Measurements from ENCODE around the gene SPRED1. TPM values are rescaled to one million over a fixed set of nuclear protein-coding genes. Genes with fewer than 3 reads are reported as not detected.
A peak's percentile ranks its signal among the peaks of the same experiment; 100 is the strongest.

Gene SPRED1
- total and polyA plus RNA-seq, 4 donors: 10.3 to 54.6 (median 25.1) TPM

DNA sequence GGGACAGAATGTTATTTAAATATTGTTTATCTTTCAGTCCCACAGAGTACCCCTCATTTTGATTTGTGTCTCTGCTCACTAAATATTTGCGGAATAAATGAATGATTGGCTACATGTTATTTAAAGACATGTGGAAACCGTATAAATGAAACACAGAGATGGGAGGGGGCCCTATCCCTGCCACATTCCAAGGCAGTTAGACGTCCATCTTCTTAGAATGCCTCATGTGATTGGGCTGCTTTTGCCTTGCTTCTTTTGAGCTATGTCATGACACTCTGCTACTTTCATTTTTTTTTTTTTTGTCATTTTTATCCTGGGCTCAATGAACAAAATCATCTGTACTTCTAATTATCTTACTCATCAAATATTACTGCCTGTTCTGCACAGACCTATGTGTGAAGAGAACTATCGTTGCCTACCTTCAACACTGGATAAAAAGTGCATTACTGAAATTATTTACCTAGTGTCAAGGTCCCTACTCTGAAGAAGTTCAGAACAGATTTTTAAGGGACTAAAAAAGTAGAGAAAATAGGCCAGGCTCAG lies 117.4 kb downstream of the SPRED1 start:
- H3K4me3 ChIP-seq (ENCODE audit: low read length in 2 of 2): no peak overlapping the region
- H3K9me3 ChIP-seq (ENCODE audit: control insufficient read depth, low read length): no peaks in the 10 kb centered on the region
- no peak overlapping the region for H3K27ac ChIP-seq (ENCODE audit: low read depth in 1 of 2, low read length in 2 of 2)
- no peaks in the 10 kb centered on the region for H3K36me3 ChIP-seq (ENCODE audit: control insufficient read depth in 1 of 2, insufficient read depth in 2 of 2, low read length in 1 of 2)
- H3K4me1 ChIP-seq (ENCODE audit: control insufficient read depth in 1 of 2, insufficient read depth in 2 of 2, low read length in 2 of 2): no peaks in the 10 kb centered on the region
- no peak for DNase-seq
- H3K27me3 ChIP-seq (ENCODE audit: control insufficient read depth in 1 of 2, insufficient read depth in 2 of 2, low read length in 1 of 2): no peaks in the 10 kb centered on the region
- no peak for ATAC-seq (ENCODE audit: low FRiP score)
- 50 to 60% methylated on average over 4 of the region's 4 CpGs for WGBS, 2 donors
- intact Hi-C loops (cut with DNase I): no loop called here

DNA sequence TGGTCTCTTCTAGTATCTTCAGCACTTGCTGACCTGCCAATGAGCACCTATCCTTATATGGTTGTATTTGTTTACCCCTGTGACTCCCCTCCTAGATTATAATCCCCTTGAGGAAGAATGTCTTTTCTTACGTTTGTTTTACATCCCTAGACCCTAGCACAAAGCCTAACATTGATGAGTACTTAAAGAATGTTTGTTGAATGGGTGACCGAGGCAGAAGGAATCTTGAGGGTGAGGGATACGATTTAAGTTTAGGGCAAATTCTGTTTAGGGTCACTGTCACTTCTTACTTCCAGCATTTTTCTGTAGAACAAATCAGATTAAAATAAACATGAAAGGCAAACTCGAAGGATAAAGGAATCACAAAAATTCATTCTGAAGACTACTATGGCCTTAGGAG lies 120.4 kb downstream of the SPRED1 start:
- H3K4me1 ChIP-seq (ENCODE audit: control insufficient read depth in 1 of 2, insufficient read depth in 2 of 2, low read length in 2 of 2): no peaks in the 10 kb centered on the region
- H3K9me3 ChIP-seq (ENCODE audit: control insufficient read depth, low read length): no peaks in the 10 kb centered on the region
- ATAC-seq (ENCODE audit: low FRiP score): no peak
- H3K36me3 ChIP-seq (ENCODE audit: control insufficient read depth in 1 of 2, insufficient read depth in 2 of 2, low read length in 1 of 2): no peaks in the 10 kb centered on the region
- no peak overlapping the region for H3K4me3 ChIP-seq (ENCODE audit: low read length in 2 of 2)
- 66 to 74% methylated on average over 4 of the region's 4 CpGs for WGBS, 2 donors
- no peak for DNase-seq
- no peaks in the 10 kb centered on the region for H3K27me3 ChIP-seq (ENCODE audit: control insufficient read depth in 1 of 2, insufficient read depth in 2 of 2, low read length in 1 of 2)
- H3K27ac ChIP-seq (ENCODE audit: low read depth in 1 of 2, low read length in 2 of 2): no peak overlapping the region
- intact Hi-C loops (cut with DNase I): no loop called here

DNA sequence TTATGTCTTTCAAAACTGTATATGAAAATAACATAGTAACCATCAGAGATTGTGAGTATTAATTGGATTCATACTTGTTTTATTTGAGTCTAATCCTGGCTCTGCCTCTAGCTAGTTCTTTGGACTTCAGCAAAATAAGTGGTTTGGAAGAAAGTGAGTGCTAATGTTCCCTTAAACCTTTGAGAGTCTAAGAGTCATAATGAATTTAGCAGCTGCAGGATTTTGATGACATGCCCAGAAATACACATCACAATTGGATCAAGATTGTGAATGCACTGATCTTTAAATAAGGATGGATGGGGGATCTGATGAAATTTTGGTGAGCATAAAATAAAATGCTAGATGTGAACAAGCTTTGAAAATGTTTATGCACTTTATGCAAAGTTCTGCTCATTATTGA lies 121.4 kb downstream of the SPRED1 start:
- intact Hi-C loops (cut with DNase I): no loop called here

DNA sequence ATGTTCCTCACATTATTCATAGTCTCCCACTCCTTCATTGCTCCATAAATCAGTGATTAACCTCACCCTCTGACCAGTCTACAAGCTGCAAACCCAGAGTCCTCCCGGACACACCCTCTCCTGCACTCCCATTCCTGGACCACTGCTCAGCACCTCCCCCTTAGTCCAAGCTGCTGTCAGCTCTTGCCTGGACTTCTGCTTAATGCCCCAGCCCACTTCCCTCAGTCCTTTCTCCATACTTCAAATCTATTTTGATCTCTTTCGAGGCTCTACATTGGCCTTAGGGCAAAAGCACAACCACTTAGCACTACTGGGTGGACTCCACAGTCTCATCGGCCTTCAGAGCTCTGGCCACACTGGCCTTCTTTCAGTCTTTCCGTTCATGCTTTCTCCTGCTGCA lies 121.9 kb downstream of the SPRED1 start:
- intact Hi-C loops (cut with DNase I): no loop called here
- ATAC-seq (ENCODE audit: low FRiP score): peak; percentile 50
- H3K4me3 ChIP-seq (ENCODE audit: low read length in 2 of 2): no peak overlapping the region
- no peak overlapping the region for H3K27ac ChIP-seq (ENCODE audit: low read depth in 1 of 2, low read length in 2 of 2)
- no peaks in the 10 kb centered on the region for H3K9me3 ChIP-seq (ENCODE audit: control insufficient read depth, low read length)
- peaks cover 0 to 4% of the 10 kb centered on the region in 2 donors for H3K4me1 ChIP-seq (ENCODE audit: control insufficient read depth in 1 of 2, insufficient read depth in 2 of 2, low read length in 2 of 2)
- H3K27me3 ChIP-seq (ENCODE audit: control insufficient read depth in 1 of 2, insufficient read depth in 2 of 2, low read length in 1 of 2): no peaks in the 10 kb centered on the region
- peak in 1 of 2 donors; percentile 38 for DNase-seq
- no peaks in the 10 kb centered on the region for H3K36me3 ChIP-seq (ENCODE audit: control insufficient read depth in 1 of 2, insufficient read depth in 2 of 2, low read length in 1 of 2)
- 65 to 78% methylated on average over 4 of the region's 4 CpGs for WGBS, 2 donors

More for the DNA sequence above, 121.4 kb downstream of the SPRED1 start:
- Histone ChIP-seq H3K27ac (ENCODE audit: low read depth in 1 of 2, low read length in 2 of 2) (no peak overlapping the region), H3K9me3 (ENCODE audit: control insufficient read depth, low read length) (no peaks in the 10 kb centered on the region), H3K27me3 (ENCODE audit: control insufficient read depth in 1 of 2, insufficient read depth in 2 of 2, low read length in 1 of 2) (no peaks in the 10 kb centered on the region), H3K36me3 (ENCODE audit: control insufficient read depth in 1 of 2, insufficient read depth in 2 of 2, low read length in 1 of 2) (no peaks in the 10 kb centered on the region), H3K4me1 (ENCODE audit: control insufficient read depth in 1 of 2, insufficient read depth in 2 of 2, low read length in 2 of 2) (peaks cover 0 to 4% of the 10 kb centered on the region in 2 donors), H3K4me3 (ENCODE audit: low read length in 2 of 2) (no peak overlapping the region)
- ATAC-seq (ENCODE audit: low FRiP score): no peak
- no peak for DNase-seq

DNA sequence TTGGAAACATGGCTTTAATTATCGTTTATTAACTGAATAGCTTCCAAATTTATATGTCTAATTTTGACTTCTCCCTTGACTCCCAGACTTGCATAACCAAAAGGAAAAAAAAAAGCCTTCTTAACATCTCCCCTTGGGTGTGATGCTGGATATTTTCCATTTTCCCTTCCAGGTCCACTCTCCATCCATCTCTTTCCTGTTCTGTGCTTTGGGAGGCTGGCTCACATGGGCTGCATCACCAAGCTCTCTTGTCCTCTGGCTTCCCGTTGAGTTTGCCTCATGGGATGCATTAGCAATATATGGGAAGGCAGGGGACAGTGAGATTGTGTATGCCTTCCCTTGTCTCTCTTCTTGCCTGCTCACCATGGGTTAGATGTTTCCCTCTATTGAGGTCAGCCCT lies 123.4 kb downstream of the SPRED1 start:
- no peaks in the 10 kb centered on the region for H3K9me3 ChIP-seq (ENCODE audit: control insufficient read depth, low read length)
- intact Hi-C loops (cut with DNase I): no loop called here
- no peak overlapping the region for H3K4me3 ChIP-seq (ENCODE audit: low read length in 2 of 2)
- 93 to 94% methylated on average over 2 of the region's 2 CpGs for WGBS, 2 donors
- H3K4me1 ChIP-seq (ENCODE audit: control insufficient read depth in 1 of 2, insufficient read depth in 2 of 2, low read length in 2 of 2): peaks cover 0 to 4% of the 10 kb centered on the region in 2 donors
- H3K27me3 ChIP-seq (ENCODE audit: control insufficient read depth in 1 of 2, insufficient read depth in 2 of 2, low read length in 1 of 2): no peaks in the 10 kb centered on the region
- peak; percentile 27 for ATAC-seq (ENCODE audit: low FRiP score)
- H3K27ac ChIP-seq (ENCODE audit: low read depth in 1 of 2, low read length in 2 of 2): no peak overlapping the region
- no peak for DNase-seq
- H3K36me3 ChIP-seq (ENCODE audit: control insufficient read depth in 1 of 2, insufficient read depth in 2 of 2, low read length in 1 of 2): no peaks in the 10 kb centered on the region

DNA sequence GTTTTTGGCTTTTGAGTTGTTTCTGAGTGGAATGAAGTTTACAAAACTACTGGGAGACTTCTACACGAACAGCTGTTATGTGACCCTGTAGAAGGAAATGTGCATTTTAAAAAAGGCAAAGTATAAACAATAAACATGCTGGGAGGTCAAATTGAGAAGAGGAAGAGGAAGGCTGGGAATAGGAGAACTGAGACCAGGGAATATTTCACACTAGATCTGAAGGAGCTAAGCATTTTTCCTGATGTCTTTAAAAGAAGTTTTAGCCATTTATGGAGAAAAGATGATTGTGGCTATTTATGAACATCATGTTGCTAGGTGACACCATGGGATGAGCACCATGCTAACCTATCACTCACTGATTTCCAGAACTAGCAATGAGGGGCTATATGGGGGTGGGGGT lies 125.0 kb downstream of the SPRED1 start:
- Histone ChIP-seq H3K27me3 (ENCODE audit: control insufficient read depth in 1 of 2, insufficient read depth in 2 of 2, low read length in 1 of 2) (no peaks in the 10 kb centered on the region), H3K4me3 (ENCODE audit: low read length in 2 of 2) (no peak overlapping the region), H3K27ac (ENCODE audit: low read depth in 1 of 2, low read length in 2 of 2) (no peak overlapping the region), H3K9me3 (ENCODE audit: control insufficient read depth, low read length) (no peaks in the 10 kb centered on the region), H3K4me1 (ENCODE audit: control insufficient read depth in 1 of 2, insufficient read depth in 2 of 2, low read length in 2 of 2) (peaks cover 0 to 4% of the 10 kb centered on the region in 2 donors), H3K36me3 (ENCODE audit: control insufficient read depth in 1 of 2, insufficient read depth in 2 of 2, low read length in 1 of 2) (no peaks in the 10 kb centered on the region)
- intact Hi-C loops (cut with DNase I): no loop called here
- 24 to 30% methylated on average over 1 of the region's 1 CpG for WGBS, 2 donors
- ATAC-seq (ENCODE audit: low FRiP score) (no peak), DNase-seq (no peak)

DNA sequence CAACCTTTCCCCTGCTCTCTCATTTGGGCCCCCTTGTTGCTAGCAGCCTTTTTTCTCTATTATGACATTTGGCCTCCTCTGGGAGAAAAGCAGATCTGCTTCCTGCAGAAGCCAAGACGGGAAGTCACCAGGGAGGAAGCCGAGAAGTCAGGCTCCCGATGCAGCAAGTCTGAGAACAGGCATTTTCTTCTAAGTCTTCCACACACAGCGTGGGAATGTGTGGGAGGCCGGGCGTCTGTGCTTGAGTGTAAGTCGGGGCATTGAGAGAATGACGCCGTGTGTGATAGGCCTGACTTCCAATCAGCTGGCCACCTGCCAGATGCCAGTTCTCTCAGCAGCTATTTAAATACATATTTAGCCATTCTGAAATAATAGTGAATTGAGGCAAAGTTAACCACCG lies 125.5 kb downstream of the SPRED1 start:
- ATAC-seq (ENCODE audit: low FRiP score) (peak; percentile 65), DNase-seq (peak; percentile 63 to 80)
- Histone ChIP-seq H3K4me1 (ENCODE audit: control insufficient read depth in 1 of 2, insufficient read depth in 2 of 2, low read length in 2 of 2) (peaks cover 0 to 4% of the 10 kb centered on the region in 2 donors), H3K36me3 (ENCODE audit: control insufficient read depth in 1 of 2, insufficient read depth in 2 of 2, low read length in 1 of 2) (no peaks in the 10 kb centered on the region), H3K9me3 (ENCODE audit: control insufficient read depth, low read length) (no peaks in the 10 kb centered on the region), H3K4me3 (ENCODE audit: low read length in 2 of 2) (no peak overlapping the region), H3K27me3 (ENCODE audit: control insufficient read depth in 1 of 2, insufficient read depth in 2 of 2, low read length in 1 of 2) (no peaks in the 10 kb centered on the region), H3K27ac (ENCODE audit: low read depth in 1 of 2, low read length in 2 of 2) (no peak overlapping the region)
- intact Hi-C loops (cut with DNase I): no loop called here
- WGBS, 2 donors: 3 to 4% methylated on average over 10 of the region's 10 CpGs

DNA sequence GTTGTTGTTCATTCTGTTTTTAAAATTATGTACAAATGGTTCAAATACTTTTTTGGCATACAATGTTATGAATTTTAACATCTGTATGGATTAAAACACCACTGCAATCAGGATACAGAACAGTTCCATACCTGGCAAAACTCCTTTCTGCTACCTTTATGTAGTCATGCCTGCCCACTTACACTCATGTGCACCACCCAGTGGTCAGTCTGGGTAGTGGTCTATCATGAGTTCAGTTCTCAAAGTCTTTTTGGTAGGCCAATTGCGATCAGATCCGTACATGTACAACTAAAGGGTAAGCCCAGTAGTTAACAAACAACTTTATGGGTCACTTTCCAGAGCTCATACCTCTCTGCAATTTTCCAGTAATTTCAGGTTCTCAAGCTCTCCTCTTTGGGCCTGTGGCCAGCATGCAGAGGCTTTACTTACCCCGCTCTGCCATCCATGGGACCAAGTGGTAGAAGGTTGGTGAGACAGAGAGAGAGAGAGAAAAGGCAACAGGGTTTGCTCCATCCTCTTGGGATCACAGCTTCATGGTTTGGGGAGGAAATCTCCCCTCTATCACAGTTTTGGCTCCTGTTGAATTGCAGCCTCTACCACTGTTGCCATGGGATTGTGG lies 137.4 kb downstream of the SPRED1 start:
- no peaks in the 10 kb centered on the region for H3K4me1 ChIP-seq (ENCODE audit: control insufficient read depth in 1 of 2, insufficient read depth in 2 of 2, low read length in 2 of 2)
- 61 to 66% methylated on average over 3 of the region's 3 CpGs for WGBS, 2 donors
- H3K27ac ChIP-seq (ENCODE audit: low read depth in 1 of 2, low read length in 2 of 2): no peak overlapping the region
- DNase-seq: peak; percentile 60 to 82
- intact Hi-C loops (cut with DNase I): loop anchor here (2.0 to 5.0 kb wide), 2 partner anchors 393 kb away; no protein-coding TSS in a partner anchor
- H3K36me3 ChIP-seq (ENCODE audit: control insufficient read depth in 1 of 2, insufficient read depth in 2 of 2, low read length in 1 of 2): no peaks in the 10 kb centered on the region
- H3K9me3 ChIP-seq (ENCODE audit: control insufficient read depth, low read length): no peaks in the 10 kb centered on the region
- no peak overlapping the region for H3K4me3 ChIP-seq (ENCODE audit: low read length in 2 of 2)
- no peaks in the 10 kb centered on the region for H3K27me3 ChIP-seq (ENCODE audit: control insufficient read depth in 1 of 2, insufficient read depth in 2 of 2, low read length in 1 of 2)
- peak; percentile 83 for ATAC-seq (ENCODE audit: low FRiP score)

DNA sequence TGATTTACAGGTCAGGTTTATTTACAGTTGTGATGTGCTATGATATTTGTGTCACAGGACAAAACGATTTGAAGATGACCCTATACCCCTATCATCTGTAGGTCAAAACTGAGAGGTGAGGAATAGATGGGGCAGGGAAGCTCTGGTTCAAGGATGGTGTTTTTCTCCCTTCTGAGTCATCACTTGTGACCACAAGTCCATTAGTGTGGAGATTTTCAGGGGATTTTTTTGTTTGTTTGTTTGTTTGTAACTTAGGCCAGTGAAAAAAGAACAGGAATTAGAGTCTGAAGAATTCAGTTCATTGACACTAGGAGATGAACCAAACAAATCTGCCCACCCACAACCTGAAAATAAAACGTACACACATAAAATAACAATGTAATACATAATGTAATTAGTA lies 138.6 kb downstream of the SPRED1 start:
- DNase-seq: no peak
- no peaks in the 10 kb centered on the region for H3K9me3 ChIP-seq (ENCODE audit: control insufficient read depth, low read length)
- intact Hi-C loops (cut with DNase I): loop anchor here (2.0 to 5.0 kb wide), 2 partner anchors 394 kb away; no protein-coding TSS in a partner anchor
- no peaks in the 10 kb centered on the region for H3K36me3 ChIP-seq (ENCODE audit: control insufficient read depth in 1 of 2, insufficient read depth in 2 of 2, low read length in 1 of 2)
- H3K4me3 ChIP-seq (ENCODE audit: low read length in 2 of 2): no peak overlapping the region
- H3K27ac ChIP-seq (ENCODE audit: low read depth in 1 of 2, low read length in 2 of 2): no peak overlapping the region
- H3K4me1 ChIP-seq (ENCODE audit: control insufficient read depth in 1 of 2, insufficient read depth in 2 of 2, low read length in 2 of 2): no peaks in the 10 kb centered on the region
- no peak for ATAC-seq (ENCODE audit: low FRiP score)
- WGBS, 2 donors: 73 to 79% methylated on average over 2 of the region's 2 CpGs
- no peaks in the 10 kb centered on the region for H3K27me3 ChIP-seq (ENCODE audit: control insufficient read depth in 1 of 2, insufficient read depth in 2 of 2, low read length in 1 of 2)
